ENCODE results near the gene TBC1D19. TPM values are rescaled to one million over a fixed set of nuclear protein-coding genes. Genes with fewer than 3 reads are reported as not detected.
"Not testable (repeated sequence)": the region's sequence is repeated elsewhere in the genome, so short reads cannot be mapped to it uniquely, and the experiment has no call there.

The TBC1D19 gene
- total RNA-seq, result 1 to 10 TPM; 4.3 to 8.0 TPM

- DNase-seq (peak; percentile 93), ATAC-seq (peak; percentile 99)
- Mint-ChIP-seq H3K27me3 (no peaks in the 10 kb centered on the region), H3K4me3 (peak within 1 kb of the TSS; percentile 91), H3K9me3 (ENCODE audit: low read depth) (no peaks in the 10 kb centered on the region), H3K36me3 (no peaks in the 10 kb centered on the region), H3K27ac (peak within 1 kb of the TSS; percentile 96), H3K4me1 (peaks cover 24% of the 10 kb centered on the region)
- CTCF ChIA-PET, result interaction anchor here (0.9 to 1.7 kb wide), 4 partner anchors 126 to 301 kb away, joined by 3 to 5 read pairs (median 3); no protein-coding TSS in a partner anchor
Measured at GRCh38 chr4:26583865-26584652, at the start of gene TBC1D19. Gene TBC1D19 (plus strand): TSS chr4:26584084. CDS start chr4:26584194, 110 bp downstream.

- Mint-ChIP-seq H3K27ac (no peak overlapping the region), H3K9me3 (ENCODE audit: low read depth) (peaks cover 13% of the 10 kb centered on the region), H3K36me3 (no peaks in the 10 kb centered on the region), H3K4me3 (no peak overlapping the region), H3K4me1 (no peaks in the 10 kb centered on the region), H3K27me3 (peaks cover 8% of the 10 kb centered on the region)
- CTCF ChIA-PET, result no interaction called here
- ATAC-seq, result no peak
- no peak for DNase-seq
Measured at GRCh38 chr4:26542991-26543390, 40.9 kb upstream of the TBC1D19 start.

GRCh38 chr4:26544421-26544820 is 39.5 kb upstream of the TBC1D19 start:
- Mint-ChIP-seq H3K4me1 (no peaks in the 10 kb centered on the region), H3K36me3 (no peaks in the 10 kb centered on the region), H3K9me3 (ENCODE audit: low read depth) (peaks cover 13% of the 10 kb centered on the region), H3K27ac (no peak overlapping the region), H3K4me3 (no peak overlapping the region), H3K27me3 (peaks cover 12% of the 10 kb centered on the region)
- CTCF ChIA-PET, result no interaction called here
- DNase-seq (no peak), ATAC-seq (no peak)

DNA sequence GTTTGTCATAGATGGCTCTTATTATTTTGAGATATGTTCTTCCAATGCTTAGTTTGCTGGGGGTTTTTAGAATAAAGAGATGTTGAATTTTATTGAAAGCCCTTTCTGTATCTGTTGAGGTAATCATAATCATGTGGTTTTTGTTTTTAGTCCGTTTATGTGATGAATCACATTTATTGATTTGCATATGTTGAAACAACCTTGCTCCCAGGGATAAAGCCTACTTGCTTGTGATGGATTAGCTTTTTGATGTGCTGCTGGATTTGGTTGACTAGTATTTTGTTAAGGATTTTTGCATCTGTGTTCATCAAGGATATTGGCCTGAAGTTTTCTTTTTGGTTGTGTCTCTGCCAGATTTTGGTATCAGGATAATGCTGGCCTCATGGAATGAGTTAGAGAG is 35.5 kb upstream of the TBC1D19 start:
- H3K36me3 Mint-ChIP-seq, H3K27ac Mint-ChIP-seq, H3K4me1 Mint-ChIP-seq, H3K4me3 Mint-ChIP-seq, DNase-seq, ATAC-seq, CTCF ChIA-PET: not testable (repeated sequence)
- Mint-ChIP-seq H3K27me3 (peaks cover 24% of the 10 kb centered on the region), H3K9me3 (ENCODE audit: low read depth) (peaks cover 15% of the 10 kb centered on the region)

DNA sequence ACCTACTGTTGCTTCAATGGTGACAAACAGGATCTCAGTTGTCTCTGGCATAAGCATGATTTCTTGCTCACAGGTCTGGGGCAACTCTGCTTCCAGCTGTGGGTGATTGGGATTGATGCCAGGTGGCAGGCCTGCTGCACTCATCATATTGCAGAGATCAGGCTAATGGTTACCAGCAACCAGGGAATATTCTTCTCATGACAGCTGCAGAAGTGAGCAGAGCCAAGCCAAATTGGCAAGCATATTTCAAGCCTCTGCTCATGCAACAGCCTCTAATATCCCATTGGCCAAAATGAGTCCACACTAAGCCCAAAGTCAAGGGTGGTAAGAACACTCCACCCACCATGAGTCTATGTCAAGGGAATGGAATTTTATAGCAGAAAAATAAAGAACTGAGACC is 26.7 kb upstream of the TBC1D19 start:
- Mint-ChIP-seq H3K27me3 (peaks cover 45% of the 10 kb centered on the region), H3K27ac (no peak overlapping the region), H3K9me3 (ENCODE audit: low read depth) (peaks cover 5% of the 10 kb centered on the region), H3K4me1 (no peaks in the 10 kb centered on the region), H3K36me3 (no peaks in the 10 kb centered on the region), H3K4me3 (no peak overlapping the region)
- no peak for DNase-seq
- no peak for ATAC-seq
- CTCF ChIA-PET, result no interaction called here

- Mint-ChIP-seq H3K9me3 (ENCODE audit: low read depth) (peaks cover 4% of the 10 kb centered on the region), H3K4me3 (no peak overlapping the region), H3K4me1 (no peaks in the 10 kb centered on the region), H3K36me3 (no peaks in the 10 kb centered on the region), H3K27me3 (peaks cover 43% of the 10 kb centered on the region), H3K27ac (no peak overlapping the region)
- no peak for DNase-seq
- ATAC-seq, result no peak
- CTCF ChIA-PET, result no interaction called here
Measured at GRCh38 chr4:26558166-26558895, 25.6 kb upstream of the TBC1D19 start.

GRCh38 chr4:26566133-26566532 is 17.8 kb upstream of the TBC1D19 start:
- CTCF ChIA-PET, result no interaction called here
- Mint-ChIP-seq H3K9me3 (ENCODE audit: low read depth) (no peaks in the 10 kb centered on the region), H3K4me1 (peaks cover 8% of the 10 kb centered on the region), H3K27me3 (peaks cover 29% of the 10 kb centered on the region), H3K4me3 (no peak overlapping the region), H3K36me3 (no peaks in the 10 kb centered on the region), H3K27ac (no peak overlapping the region)
- DNase-seq (no peak), ATAC-seq (no peak)

- CTCF ChIA-PET, result interaction anchor here (0.8 to 1.6 kb wide), 2 partner anchors 14 to 50 kb away, joined by 3 read pairs; no protein-coding TSS in a partner anchor
- Mint-ChIP-seq H3K4me3 (no peak overlapping the region), H3K27me3 (peaks cover 8% of the 10 kb centered on the region), H3K27ac (no peak overlapping the region), H3K4me1 (peaks cover 8% of the 10 kb centered on the region), H3K36me3 (no peaks in the 10 kb centered on the region), H3K9me3 (ENCODE audit: low read depth) (no peaks in the 10 kb centered on the region)
- ATAC-seq (no peak), DNase-seq (no peak)
Measured at GRCh38 chr4:26568446-26568994, 15.4 kb upstream of the TBC1D19 start.

- H3K27me3 Mint-ChIP-seq, result peaks cover 2% of the 10 kb centered on the region
- H3K4me3 Mint-ChIP-seq, result no peak overlapping the region
- H3K4me1 Mint-ChIP-seq, result peaks cover 8% of the 10 kb centered on the region
- CTCF ChIA-PET, result no interaction called here
- no peak overlapping the region for H3K27ac Mint-ChIP-seq
- ATAC-seq (no peak), DNase-seq (no peak)
- no peaks in the 10 kb centered on the region for H3K9me3 Mint-ChIP-seq (ENCODE audit: low read depth)
- H3K36me3 Mint-ChIP-seq, result no peaks in the 10 kb centered on the region
Measured at GRCh38 chr4:26570596-26570995, 13.3 kb upstream of the TBC1D19 start.

- peaks cover 4% of the 10 kb centered on the region for H3K4me1 Mint-ChIP-seq
- no peak overlapping the region for H3K27ac Mint-ChIP-seq
- CTCF ChIA-PET, result no interaction called here
- DNase-seq, result no peak
- no peak for ATAC-seq
- H3K36me3 Mint-ChIP-seq, result no peaks in the 10 kb centered on the region
- H3K27me3 Mint-ChIP-seq, result peaks cover 12% of the 10 kb centered on the region
- no peak overlapping the region for H3K4me3 Mint-ChIP-seq
- no peaks in the 10 kb centered on the region for H3K9me3 Mint-ChIP-seq (ENCODE audit: low read depth)
Measured at GRCh38 chr4:26573389-26573794, 10.5 kb upstream of the TBC1D19 start.

DNA sequence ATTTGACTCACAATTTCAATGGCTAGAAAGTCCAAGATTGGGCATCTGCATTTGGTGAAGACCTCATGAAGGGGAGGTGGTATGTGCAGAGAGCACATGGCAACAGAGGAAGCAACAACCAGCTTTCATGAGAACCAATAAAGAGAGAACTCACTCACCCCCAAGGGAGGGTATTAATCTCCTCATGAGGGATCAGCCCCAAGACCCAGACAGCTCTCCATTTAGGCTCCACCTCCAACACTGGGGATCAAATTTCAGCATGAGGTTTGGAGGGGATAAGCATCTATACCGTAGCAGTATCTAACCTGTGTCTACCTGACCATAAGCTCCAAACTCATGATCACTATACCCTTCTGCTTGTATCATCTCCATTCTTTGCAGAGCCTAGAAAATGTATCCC is 9.3 kb upstream of the TBC1D19 start:
- CTCF ChIA-PET, result no interaction called here
- no peaks in the 10 kb centered on the region for H3K9me3 Mint-ChIP-seq (ENCODE audit: low read depth)
- ATAC-seq (no peak), DNase-seq (no peak)
- no peaks in the 10 kb centered on the region for H3K36me3 Mint-ChIP-seq
- H3K27me3 Mint-ChIP-seq, result peaks cover 12% of the 10 kb centered on the region
- H3K4me1 Mint-ChIP-seq, result no peaks in the 10 kb centered on the region
- no peak overlapping the region for H3K4me3 Mint-ChIP-seq
- no peak overlapping the region for H3K27ac Mint-ChIP-seq

DNA sequence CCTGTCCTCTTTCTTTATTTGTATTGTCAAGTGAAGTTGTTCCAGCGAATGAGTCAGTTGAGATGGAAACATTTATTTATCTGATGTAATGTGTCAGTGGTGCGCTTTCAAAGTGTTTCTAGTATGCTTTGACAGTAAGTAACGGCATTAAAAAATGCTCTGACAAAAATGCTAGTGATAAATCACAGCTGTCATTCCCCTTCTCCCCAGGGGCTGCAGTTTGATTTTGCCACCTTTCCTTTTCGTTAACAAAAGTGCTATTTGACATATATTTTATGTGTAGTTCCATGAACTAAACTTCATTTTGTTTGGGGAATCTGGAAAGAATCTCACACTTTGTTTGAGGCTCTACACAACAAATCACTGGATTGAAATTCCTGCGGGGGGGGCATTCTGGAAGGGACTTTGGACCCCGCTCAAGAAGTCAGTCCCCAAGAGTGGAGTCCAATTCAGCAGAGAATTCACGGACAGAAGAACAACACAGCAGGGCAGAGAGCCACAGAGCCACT is 7.6 kb upstream of the TBC1D19 start:
- Mint-ChIP-seq H3K27ac (no peak overlapping the region), H3K4me3 (no peak overlapping the region), H3K36me3 (no peaks in the 10 kb centered on the region), H3K9me3 (ENCODE audit: low read depth) (no peaks in the 10 kb centered on the region), H3K27me3 (peaks cover 12% of the 10 kb centered on the region), H3K4me1 (no peaks in the 10 kb centered on the region)
- CTCF ChIA-PET, result no interaction called here
- ATAC-seq, result no peak
- DNase-seq, result no peak

GRCh38 chr4:26577066-26577465 is 6.8 kb upstream of the TBC1D19 start:
- Mint-ChIP-seq H3K4me3 (no peak overlapping the region), H3K27ac (no peak overlapping the region), H3K4me1 (no peaks in the 10 kb centered on the region), H3K9me3 (ENCODE audit: low read depth) (no peaks in the 10 kb centered on the region), H3K36me3 (no peaks in the 10 kb centered on the region), H3K27me3 (peaks cover 12% of the 10 kb centered on the region)
- CTCF ChIA-PET, result no interaction called here
- ATAC-seq, result no peak
- no peak for DNase-seq

DNA sequence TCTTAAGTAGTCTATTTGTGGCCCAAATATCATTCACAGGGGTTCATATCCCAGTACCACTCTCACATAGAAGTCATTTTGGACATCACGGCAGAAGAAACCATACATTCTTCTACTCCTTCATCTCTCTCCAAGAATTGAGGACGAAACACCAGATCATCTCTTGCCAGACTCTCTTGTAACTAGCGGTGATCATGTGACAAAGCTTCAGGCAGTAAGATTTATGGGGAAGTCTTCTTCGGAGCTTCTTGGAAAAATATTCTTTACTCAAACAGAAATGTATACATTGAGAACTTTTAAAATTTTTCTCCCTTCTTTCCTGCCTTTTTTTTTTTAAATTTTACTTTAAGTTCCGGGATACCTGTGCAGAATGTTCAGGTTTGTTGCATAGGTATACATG is 4.7 kb upstream of the TBC1D19 start:
- DNase-seq, result no peak
- ATAC-seq, result no peak
- no peaks in the 10 kb centered on the region for H3K36me3 Mint-ChIP-seq
- H3K9me3 Mint-ChIP-seq (ENCODE audit: low read depth), result no peaks in the 10 kb centered on the region
- peaks cover 12% of the 10 kb centered on the region for H3K27me3 Mint-ChIP-seq
- H3K4me1 Mint-ChIP-seq, result peaks cover 13% of the 10 kb centered on the region
- CTCF ChIA-PET, result no interaction called here
- no peak overlapping the region for H3K27ac Mint-ChIP-seq
- H3K4me3 Mint-ChIP-seq, result no peak overlapping the region

All from activated CD8-positive, alpha-beta memory T cell treated with anti-CD3 and anti-CD28 coated beads, Interleukin-2, amount 10 ng/mL, durations not matched to agents 7 days and 5 days (primary cell).